Stimulated activated CD4-positive, alpha-beta T cell treated with anti-CD3 and anti-CD28 coated beads, Interleukin-2, amount 100 ng/mL, for 24 hours (primary cell): ENCODE data around the gene PLCL2.
"Not testable (repeated sequence)": the region's sequence is repeated elsewhere in the genome, so short reads cannot be mapped to it uniquely, and the experiment has no call there.

ENCODE experiments used
- DNase-seq, 2 donors: peaks; one replicate each; pipeline ENCODE4 v3.0.0-alpha.2; 2020

PLCL2 gene

DNA sequence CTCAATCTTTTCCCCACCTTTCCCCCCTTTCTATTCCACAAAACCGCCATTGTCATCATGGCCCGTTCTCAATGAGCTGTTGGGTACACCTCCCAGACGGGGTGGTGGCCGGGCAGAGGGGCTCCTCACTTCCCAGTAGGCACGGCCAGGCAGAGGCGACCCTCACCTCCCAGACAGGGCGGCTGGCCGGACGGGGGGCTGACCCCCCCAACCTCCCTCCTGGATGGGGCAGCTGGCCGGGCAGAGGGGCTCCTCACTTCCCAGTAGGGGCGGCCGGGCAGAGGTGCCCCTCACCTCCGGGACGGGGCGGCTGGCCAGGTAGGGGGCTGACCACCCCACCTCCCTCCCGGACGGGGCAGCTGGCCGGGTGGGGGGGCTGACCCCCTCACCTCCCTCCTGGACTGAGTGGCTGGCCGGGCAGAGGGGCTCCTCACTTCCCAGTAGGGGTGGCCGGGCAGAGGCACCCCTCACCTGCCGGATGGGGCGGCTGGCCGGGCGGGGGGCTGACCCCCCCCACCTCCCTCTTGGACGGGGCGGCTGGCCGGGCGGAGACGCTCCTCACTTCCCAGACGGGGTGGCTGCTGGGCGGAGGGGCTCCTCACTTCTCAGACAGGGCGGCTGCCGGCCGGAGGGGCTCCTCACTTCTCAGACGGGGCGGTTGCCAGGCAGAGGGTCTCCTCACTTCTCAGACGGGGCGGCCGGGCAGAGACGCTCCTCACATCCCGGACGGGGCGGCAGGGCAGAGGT is 95.2 kb downstream of the PLCL2 start:
- not testable (repeated sequence) for DNase-seq

DNA sequence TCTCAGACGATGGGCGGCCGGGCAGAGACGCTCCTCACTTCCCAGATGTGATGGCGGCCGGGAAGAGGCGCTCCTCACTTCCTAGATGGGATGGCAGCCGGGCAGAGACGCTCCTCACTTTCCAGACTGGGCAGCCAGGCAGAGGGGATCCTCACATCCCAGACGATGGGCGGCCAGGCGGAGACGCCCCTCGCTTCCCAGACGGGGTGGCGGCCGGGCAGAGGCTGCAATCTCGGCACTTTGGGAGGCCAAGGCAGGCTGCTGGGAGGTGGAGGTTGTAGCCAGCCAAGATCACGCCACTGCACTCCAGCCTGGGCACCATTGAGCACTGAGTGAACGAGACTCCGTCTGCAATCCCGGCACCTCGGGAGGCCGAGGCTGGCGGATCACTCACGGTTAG is 95.8 kb downstream of the PLCL2 start:
- DNase-seq = not testable (repeated sequence)

DNA sequence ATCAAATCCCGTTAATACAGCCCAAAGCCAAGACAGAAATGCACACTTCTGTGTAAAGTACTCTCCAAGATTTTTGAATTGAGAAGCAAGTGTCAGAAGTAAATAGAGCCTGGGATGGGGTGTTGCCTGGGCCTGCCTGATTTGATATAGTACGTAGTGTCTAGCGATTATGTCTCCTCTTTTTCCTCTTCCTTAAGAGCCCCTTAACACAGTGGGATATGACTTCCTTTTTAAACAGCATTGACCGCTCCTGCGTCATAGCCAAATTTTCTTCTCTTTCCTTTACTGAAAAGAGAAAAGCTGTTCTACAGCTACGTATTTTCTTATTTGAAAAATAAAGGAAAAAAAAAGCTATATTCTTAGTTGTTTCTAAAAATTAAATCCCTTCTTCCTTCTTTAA is 97.7 kb downstream of the PLCL2 start:
- no peak for DNase-seq

DNA sequence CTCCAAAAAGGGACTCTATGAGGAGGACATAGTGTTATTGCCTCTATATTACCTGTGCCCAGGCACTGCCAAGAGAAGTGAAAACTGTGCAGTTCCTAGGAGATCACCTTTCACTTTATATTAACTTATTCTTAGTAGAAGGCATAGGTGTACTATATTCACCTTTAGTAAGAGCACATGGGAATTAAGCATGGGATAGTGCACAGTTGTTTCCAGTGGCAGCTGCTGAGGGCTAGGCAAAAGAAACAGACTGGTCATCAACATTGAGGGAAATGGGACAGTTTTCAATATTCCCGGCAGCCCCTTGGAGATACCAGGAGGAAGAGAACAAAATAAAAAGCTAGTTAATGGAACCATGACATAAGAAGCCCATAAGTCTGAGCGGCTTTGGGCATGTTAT is 100.9 kb downstream of the PLCL2 start:
- DNase-seq = no peak

DNA sequence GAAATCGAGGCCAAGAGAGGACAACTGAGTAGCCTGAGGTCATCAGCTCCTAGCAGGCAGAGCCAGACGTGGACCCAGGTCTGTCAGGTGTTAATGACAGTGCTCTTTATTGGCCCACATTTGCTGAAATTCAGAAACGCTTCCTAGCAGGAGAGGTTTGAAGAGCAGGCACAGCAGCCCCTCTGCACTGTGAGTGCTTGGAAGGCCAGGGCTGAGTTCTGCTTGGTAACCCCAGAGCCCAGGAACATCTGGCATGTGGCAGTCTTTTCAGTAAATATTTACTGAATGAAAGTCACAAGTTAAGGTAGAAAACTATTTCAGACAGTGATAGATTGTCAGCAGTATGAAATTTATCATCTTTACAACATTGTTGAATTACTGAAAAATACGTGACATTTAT is 102.4 kb downstream of the PLCL2 start:
- no peak for DNase-seq

DNA sequence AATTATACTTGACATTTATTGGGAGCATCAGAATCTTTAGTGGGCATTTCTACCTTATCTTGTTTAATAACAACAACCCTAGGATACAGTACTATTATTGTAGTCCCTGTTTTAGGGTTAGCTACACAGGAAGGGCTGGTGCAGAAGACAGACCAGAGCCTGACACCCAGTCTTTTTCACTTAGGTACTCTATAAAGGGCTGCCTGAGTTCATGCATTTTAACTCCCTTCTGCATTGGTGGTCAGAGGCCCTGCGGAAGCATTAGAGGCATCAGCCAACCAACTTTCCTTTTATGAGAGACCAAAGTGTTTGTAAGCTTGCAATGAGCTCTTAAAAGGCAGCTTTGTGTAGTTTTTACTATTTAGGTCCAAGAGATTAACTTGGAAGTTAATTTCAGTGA is 105.4 kb downstream of the PLCL2 start:
- DNase-seq = no peak

DNA sequence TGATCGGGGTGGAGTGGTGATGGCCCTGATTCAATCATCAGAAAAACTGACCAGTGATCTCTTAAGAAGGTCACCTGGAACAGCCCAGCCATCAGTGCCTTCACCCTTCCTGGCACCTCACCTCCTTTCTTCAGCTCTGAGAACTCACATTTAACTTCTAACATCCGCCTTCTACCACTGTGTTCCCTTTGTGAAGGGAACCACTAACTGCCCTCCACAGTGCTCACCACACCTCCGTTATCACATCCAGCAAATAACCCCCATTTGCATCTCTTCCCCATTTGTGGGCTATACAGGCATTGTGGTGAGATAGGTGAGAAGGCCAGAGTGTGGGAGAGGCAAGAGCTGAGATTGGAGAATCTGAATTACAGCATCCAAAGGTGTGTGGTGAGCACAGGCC is 107.4 kb downstream of the PLCL2 start:
- no peak for DNase-seq

DNA sequence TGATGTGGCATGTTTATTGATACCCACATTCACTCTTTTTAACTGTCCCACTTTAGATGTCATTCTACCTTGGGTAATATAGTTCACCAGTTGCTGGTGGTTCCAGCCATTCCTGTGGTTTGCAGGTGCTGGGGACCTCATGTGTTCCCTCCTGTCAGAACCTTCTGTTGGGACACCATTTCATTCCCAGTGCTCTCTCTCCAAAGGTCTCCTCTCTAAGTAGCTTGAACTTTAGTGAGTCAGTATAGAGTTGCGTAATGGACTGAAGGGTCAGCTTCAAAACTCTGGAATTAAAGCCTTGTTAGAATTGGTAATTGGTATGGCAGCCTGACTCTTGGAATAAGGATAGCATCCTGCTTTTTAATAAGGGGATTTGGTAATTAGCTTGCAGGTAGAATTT is 108.5 kb downstream of the PLCL2 start:
- no peak for DNase-seq

DNA sequence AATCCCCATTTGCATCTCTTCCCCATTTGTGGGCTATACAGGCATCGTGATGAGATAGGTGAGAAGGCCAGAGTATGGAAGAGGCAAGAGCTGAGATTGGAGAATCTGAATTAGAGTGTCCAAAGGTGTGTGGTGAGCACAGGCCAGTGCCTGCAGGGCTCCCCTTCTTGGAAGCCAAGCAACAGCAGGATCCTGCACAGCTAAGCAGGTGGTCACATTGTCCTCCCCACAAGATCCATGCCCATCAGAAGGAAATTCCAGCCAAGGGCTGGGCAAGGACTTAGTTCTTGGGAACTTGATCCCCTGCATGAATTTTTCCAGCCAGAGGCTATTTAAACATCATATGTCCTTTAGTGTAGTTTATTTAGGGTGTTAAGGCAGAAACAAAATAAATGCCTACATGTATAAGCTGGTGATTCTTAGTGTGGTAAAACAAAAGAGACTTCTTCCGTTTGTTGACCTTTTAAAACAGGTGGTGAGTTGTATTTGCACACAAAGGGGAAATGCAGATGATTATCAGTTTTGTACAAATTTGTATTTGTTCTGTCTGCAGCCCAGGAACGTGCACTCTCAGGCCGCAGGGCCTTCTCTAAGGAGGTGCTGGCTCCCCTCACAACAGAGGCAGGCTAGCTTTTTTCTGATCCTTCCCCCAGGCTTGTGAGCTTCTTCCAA is 110.2 kb downstream of the PLCL2 start:
- DNase-seq = no peak

DNA sequence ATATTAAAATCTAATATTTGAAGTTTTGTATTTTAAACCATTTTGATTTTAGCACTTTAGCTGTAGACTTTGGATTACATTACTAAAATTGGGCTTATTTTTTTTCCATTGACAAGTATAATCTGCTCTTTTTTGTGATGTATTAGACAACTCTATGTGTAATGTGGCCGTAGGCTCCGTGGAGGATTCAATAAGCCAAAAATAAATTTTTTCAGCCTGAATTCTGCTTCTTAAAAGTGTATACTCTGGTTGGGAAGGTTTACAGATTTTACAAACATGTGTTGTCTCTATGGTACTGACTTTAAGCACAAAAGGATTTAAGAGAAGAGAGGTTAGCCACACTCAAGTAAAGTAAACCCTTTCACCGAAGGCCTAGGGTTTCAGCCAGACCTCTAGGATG is 110.8 kb downstream of the PLCL2 start:
- no peak for DNase-seq

DNA sequence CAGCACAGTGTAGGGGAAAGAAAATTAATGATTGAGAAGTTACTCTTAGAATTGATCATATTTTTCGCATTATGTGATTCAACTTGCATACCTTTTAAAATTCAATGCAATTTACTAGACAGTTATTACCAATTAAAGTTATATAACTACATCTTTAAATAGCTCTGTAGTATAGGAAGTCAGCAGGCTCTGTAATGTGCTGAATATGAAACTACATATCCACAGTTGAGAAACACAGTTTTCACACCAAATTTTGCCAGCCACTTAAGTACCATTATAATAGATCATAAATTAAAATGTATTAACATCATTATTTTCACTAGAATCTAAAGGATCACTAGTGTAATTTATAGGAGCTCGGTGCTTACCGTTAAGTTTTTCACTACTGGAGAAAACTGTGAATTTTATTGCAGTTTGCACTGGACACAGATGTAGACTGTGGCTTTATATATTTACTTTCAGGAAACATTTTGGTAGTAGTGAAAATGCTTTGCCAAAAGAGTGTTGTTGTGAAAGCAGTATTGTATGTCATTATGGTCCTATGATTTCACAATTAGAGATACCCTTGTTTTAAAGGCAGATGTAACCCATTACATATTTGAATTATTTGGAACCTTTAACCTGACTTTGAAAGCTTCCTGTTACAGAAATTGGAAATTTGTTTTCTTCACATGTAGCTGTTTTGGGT is 113.6 kb downstream of the PLCL2 start:
- DNase-seq = no peak

DNA sequence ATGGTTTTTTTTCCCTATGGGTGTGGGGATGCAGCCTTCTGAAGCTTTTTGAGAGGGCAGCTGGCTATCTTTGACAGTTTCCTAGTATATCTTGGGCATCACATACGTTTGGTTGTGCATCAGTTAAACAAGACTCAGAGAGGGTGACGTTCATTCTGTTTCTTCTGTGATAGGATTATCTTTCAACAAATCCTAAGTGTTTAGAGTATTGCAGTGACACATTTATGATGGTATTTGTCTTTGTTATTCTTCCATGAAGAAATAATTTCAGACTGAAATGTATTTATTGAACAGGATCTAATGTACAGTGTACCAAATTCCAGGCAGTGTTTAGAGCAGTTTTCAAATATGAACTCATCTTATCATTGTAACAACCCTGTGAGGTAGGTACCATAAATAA is 114.4 kb downstream of the PLCL2 start:
- no peak for DNase-seq

DNA sequence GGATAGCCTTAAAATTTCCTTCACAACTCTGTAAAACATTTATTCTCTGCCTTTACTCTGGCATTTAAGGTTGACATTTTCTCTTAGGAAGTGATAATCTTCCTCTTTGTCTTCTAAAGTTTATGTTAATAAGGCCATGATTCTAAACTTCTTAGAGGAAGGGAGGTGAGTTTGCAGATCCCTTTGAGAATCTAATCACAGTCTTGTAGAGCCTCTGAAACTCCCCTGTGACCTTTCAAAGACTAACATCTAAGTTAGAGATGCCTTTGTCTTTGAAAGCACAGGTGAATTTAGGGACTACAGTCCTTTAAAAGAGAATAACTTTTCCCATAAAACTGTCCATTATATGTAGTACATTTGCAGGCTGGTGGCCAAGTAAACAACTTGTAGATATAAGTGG is 115.1 kb downstream of the PLCL2 start:
- DNase-seq = no peak

DNA sequence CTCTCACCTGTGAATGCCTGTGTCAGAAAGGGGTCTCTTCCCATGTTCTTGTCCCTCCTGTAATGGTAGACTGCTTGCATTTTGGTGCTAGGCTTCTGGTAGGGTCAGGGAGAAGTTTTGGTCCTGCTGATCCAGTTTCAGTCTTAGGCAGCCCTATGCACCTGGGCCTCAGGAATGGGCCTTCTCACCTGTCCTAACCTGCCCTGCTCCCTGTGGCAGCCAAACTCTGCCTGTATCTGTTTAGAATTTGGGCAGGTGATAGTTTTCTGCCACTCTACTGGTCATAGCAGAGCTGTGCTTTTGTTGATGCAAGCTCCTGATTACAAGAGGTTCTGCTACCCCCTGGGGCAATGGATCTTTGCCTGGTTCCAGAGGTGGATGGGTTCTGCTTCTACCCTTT is 118.7 kb downstream of the PLCL2 start:
- DNase-seq = no peak

DNA sequence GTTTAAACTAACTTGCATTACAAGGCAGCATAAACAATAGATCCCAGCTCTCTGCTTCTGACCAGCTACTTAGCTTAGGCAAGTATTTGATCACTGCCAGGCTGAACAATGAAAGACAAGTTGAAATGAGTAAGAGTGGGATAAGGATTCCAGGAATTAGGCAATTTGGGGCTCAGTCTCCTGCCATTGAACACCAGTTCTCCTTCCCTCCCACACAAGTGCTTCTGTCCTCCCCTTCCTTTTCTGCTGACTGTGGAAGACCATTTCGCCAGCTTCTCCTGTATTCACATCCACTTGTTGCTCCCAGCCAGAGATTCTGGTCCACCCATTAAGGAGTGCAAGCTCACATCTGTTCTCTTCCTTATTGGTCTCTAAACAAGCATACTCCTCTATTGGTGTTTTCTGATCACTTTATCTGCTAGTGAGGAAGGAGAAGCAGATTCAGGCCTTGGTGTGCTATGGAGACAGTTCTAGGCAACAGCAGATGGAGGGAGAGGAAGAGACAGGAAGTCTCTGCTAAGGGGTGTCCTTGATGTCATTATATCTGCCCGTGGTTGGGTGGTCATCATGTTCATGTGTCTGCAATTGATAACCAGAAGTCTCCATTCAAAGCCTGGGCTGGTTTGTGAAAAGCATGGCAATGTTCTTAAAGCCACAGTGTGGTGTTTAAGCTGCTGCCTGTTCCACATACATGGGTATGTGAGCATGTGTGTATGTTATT is 121.5 kb downstream of the PLCL2 start:
- DNase-seq = no peak

DNA sequence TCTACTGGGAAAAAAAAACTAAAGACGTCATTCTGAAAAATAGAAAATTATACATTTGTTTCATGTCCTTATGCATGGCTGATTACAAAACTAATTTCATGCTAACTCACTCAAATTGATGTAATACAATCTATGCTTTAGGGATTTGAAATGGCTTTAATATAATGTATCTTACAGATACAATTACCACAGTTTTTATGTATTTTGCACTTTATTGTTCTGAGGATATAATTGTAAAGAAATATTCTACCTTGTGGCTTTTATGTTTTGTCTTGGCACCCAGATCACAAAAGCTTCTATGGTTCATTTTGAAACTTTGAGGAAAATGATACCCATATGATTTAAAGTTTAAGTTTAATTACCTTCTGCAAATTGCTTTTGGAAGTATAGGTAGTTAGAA is 122.5 kb downstream of the PLCL2 start:
- no peak for DNase-seq

DNA sequence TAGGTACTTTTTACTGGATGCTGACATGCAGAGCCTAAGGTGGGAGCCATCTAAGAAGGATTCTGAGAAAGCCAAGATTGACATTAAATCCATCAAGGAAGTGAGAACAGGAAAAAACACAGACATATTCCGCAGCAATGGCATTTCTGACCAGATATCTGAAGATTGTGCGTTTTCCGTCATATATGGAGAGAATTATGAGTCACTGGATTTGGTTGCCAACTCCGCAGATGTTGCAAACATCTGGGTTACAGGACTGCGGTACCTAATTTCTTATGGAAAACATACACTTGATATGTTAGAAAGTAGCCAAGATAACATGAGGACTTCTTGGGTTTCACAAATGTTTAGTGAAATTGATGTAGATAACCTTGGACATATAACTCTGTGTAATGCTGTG is 125.1 kb downstream of the PLCL2 start:
- no peak for DNase-seq

DNA sequence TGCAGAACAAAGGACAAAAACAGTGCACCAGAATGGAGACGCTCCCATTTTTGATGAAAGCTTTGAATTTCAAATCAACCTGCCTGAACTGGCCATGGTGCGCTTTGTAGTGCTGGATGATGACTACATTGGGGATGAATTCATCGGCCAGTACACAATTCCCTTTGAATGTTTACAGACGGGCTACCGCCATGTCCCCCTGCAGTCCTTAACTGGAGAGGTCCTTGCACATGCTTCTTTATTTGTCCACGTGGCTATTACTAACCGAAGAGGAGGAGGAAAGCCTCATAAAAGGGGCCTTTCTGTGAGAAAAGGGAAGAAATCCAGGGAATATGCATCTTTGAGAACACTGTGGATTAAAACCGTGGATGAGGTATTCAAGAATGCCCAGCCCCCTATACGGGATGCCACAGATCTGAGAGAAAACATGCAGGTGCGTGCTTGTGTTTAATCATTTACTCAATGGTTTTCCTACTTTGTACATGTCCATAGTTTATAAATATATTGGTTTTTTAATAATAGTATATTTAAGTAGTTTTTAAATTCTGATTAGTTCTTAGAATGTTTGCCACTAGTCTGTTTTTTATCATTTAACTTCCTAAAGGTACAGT is 127.1 kb downstream of the PLCL2 start:
- no peak for DNase-seq

DNA sequence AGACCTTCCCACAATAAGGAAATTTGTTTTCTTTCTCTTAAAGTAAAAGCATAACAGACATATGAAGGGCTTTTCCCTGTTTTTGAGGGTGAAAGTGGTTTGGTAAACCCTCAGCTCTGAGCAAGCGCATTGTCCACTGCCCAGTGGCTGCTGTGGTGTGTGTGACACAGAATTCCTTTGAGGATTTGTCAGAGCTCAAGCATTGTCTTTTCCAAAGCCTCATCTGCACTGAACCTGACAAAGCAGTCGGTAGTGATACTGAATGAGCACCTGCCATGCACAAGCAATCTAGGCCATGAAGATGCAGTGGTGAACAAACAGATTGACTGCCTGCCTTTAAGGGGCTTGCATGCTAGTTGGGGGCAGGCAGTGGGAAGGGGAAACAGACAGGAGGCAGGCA is 128.3 kb downstream of the PLCL2 start:
- no peak for DNase-seq

DNA sequence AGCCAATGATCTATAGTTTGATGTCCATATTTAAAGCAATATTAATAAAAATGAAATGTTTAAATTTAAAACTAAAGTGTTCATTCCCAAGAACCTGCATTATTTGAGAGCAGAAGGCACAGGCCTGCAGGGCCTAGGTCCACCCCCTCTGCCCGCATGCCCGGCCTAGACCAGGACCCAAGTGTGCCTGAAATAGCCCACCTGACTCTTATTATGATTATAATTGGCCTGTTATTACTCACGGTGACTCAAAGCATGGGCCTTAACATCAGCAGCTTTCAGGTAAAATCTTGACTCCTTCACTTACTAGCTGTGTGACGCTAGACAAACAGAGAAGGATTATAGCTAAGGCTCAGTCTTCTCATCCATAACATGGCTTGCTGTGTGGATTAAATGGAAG is 128.8 kb downstream of the PLCL2 start:
- DNase-seq = no peak

DNA sequence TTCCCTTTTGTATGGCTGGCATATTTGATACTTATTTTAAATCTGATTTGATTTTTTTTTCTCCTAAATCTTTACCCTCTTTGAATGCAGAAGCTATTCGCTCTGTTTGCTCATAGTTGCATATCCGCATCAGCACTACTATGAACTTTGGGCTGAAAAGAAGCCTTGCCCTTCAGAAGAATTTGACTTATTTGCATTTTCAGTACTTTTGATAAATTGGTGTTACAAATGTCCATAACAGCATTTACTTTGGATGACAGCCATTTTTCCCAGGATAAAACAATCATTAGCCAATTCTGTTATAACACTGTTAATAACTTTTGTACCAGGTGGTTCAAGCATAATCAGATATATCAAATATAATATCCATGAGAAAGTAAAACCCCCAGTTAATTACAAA is 129.5 kb downstream of the PLCL2 start:
- no peak for DNase-seq

DNA sequence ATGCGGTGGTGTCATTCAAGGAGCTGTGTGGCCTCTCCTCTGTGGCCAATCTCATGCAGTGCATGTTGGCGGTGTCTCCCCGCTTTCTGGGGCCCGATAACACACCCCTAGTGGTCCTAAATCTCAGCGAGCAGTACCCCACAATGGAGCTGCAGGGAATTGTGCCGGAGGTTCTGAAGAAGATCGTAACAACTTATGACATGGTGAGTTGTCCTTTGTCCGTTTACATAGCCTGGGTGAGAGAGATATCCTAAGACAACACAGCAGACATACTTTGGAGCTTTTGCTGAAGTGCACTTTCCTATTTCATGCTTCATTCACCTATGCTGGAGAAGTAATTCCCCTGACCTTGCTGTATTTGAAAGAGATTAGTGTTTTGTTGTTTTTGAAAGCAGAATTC is 130.0 kb downstream of the PLCL2 start:
- DNase-seq = no peak

DNA sequence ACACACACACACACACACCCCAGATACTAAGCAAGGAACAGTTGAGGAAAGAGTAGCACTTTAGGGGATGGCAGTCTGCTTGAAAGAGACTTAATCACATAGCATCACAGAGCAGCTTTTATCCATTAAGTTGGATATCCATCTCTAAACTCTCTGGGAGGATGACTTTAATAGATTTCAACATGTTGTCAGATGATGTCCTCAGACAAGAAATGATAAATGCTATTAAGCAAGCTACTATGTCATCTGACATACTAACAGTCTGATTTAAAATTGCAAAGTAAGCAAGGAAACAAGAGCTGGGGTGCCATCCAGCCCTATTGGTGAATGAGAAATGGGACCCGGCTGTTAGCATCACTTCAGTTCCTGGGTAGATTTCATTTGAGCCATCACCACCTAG is 136.9 kb downstream of the PLCL2 start:
- DNase-seq = no peak
